Esophagus muscularis mucosa (tissue), 3 donors: ENCODE data around the gene FMN2.

Experiments used
- CTCF ChIP-seq, 3 experiments: fragments of 200-600 bp in 2 of 3; fragments of 450-650 bp in 1 of 3; sonication (generic) in 2 of 3; IDR thresholded peaks; one replicate each; pipeline ENCODE4 v1.5.1; 2017 to 2019; ENCODE audit warnings: antibody characterized with exemption in 3 of 3, mild to moderate bottlenecking in 2 of 3, moderate library complexity in 1 of 3
- POLR2A ChIP-seq: fragments of 450-650 bp; IDR thresholded peaks from one replicate; pipeline ENCODE4 v1.6.1; 2017; ENCODE audit warnings: antibody characterized with exemption, moderate library complexity, mild to moderate bottlenecking, low read depth
- POLR2AphosphoS5 ChIP-seq, 2 donors: sonication (generic); formaldehyde crosslinking; IDR thresholded peaks; one replicate each; pipeline ENCODE4 v1.6.1; 2017; ENCODE audit warnings: antibody characterized with exemption in 2 of 2

GRCh38 chr1:240217403-240217802, 125.7 kb downstream of the FMN2 start:
- no peak for TF ChIP-seq CTCF (IDR thresholded peaks at IDR 0.05)
- TF ChIP-seq POLR2A, result no peak
- TF ChIP-seq POLR2AphosphoS5 (IDR thresholded peaks at IDR 0.05), result no peak
